Activated T-cell treated with anti-CD3 and anti-CD28 coated beads, Interleukin-2, amount 50 U/mL, for 1 hour (primary cell): Measurements from ENCODE around the gene REXO1.
"Not testable (repeated sequence)": the region's sequence is repeated elsewhere in the genome, so short reads cannot be mapped to it uniquely, and the experiment has no call there.

ENCODE experiments used
- DNase-seq: peaks from one replicate; pipeline ENCODE4 v3.0.0-alpha.2; 2020

REXO1 gene, protein sequence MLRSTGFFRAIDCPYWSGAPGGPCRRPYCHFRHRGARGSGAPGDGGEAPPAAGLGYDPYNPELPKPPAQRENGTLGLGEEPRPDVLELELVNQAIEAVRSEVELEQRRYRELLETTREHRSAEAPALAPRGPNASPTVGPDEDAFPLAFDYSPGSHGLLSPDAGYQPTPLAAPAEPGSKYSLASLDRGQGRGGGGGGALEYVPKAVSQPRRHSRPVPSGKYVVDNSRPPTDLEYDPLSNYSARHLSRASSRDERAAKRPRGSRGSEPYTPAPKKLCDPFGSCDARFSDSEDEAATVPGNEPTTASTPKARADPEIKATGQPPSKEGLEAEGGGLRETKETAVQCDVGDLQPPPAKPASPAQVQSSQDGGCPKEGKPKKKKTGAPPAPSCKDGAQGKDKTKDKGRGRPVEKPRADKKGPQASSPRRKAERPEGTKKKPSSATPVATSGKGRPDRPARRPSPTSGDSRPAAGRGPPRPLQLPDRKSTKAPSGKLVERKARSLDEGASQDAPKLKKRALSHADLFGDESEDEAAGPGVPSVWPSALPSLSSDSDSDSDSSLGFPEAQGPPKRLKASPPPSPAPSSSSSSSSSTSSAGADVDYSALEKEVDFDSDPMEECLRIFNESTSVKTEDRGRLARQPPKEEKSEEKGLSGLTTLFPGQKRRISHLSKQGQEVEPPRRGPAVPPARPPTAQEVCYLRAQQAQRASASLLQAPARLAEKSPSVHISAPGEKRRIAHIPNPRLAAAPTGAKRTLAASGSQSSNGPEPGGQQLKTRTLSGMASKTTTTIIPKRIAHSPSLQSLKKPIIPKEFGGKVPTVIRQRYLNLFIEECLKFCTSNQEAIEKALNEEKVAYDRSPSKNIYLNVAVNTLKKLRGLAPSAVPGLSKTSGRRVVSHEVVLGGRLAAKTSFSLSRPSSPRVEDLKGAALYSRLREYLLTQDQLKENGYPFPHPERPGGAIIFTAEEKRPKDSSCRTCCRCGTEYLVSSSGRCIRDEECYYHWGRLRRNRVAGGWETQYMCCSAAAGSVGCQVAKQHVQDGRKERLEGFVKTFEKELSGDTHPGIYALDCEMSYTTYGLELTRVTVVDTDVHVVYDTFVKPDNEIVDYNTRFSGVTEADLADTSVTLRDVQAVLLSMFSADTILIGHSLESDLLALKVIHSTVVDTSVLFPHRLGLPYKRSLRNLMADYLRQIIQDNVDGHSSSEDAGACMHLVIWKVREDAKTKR

GRCh38 chr19:1848399-1849131 lies at the start of gene REXO1:
REXO1 (minus strand) TSS chr19:1848483; CDS start chr19:1848358, 125 bp downstream.
- DNase-seq = peak; percentile 99

GRCh38 chr19:1896508-1896907 lies 48.2 kb upstream of the REXO1 start:
- DNase-seq = no peak

GRCh38 chr19:1893791-1894190 lies 45.5 kb upstream of the REXO1 start:
- no peak for DNase-seq

- DNase-seq = no peak
Observed at GRCh38 chr19:1889907-1890306, 41.6 kb upstream of the REXO1 start.

DNA sequence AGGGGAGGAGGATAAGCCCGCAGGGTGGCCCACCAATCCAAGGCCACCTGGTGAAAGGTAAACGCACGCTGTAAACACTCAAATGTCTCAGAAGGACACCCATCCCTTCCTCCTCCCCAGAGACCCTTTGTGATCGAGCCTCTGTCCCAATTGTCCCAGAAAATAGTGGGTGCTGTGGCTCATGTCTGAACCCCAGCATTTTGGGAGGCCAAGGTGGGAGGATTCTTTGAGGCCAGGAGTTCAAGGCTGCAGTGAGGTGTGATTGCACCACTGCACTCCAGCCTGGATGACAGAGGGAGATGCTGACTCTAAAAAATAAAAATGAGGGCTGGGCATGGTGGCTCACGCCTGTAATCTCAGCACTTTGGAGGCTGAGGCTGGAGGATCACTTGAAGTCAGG lies 40.1 kb upstream of the REXO1 start:
- DNase-seq = no peak

DNA sequence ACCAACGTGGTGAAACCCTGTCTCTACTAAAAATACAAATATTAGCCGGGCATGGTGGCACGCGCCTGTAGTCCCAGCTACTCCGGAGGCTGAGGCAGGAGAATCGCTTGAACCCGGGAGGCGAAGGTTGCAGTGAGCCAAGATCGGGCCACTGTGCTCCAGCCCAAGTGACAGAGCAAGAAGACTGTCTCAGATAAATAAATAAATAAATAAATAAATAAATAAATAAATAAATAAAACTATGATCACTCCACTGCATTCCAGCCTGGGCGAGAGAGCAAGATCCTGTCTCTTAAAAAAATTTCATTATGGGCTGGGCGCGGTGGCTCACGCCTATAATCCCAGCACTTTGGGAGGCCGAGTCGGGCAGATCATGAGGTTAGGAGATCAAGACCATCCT lies 38.1 kb upstream of the REXO1 start:
- not testable (repeated sequence) for DNase-seq

DNA sequence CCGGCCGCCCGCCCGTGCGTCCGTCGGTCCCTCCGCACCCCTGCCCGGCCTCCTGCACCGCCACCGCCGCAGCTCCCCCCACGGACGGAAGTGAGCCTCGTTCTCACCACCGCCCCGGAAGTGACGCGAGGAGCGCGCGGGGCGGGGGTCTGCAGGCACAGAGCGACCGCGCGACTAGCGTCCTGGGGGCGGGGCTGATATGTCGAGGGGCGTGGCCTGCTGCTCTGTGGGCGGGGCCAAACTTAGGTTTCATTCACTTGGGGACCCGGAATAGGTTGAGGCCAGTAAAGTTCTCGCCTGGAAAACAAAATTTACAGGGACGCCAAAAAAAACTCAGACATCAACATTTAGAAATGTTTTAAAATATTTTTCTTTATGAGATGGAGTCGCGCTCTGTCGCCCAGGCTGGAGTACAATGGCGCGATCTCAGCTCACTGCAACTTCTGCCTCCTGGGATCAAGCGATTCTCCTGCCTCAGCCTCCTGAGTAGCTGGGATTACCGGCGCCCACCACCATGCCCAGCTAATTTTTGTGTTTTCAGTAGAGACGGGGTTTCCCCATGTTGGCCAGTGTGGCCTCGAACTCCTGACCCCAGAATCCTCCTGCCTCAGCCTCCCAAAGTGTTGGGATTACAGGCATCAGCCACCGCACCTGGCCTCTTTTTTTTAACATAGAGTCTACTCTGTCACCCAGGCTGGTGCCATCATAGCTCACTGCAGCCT lies 37.3 kb upstream of the REXO1 start, which contains the start of gene ABHD17A:
Gene ABHD17A (minus strand): TSS at position 99 of the 722 bp plus-strand sequence. CDS start 3,930 bp downstream, outside the sequence.
- peak; percentile 97 for DNase-seq

- DNase-seq = peak; percentile 48
Observed at GRCh38 chr19:1884719-1885334, 36.5 kb upstream of the REXO1 start.

DNA sequence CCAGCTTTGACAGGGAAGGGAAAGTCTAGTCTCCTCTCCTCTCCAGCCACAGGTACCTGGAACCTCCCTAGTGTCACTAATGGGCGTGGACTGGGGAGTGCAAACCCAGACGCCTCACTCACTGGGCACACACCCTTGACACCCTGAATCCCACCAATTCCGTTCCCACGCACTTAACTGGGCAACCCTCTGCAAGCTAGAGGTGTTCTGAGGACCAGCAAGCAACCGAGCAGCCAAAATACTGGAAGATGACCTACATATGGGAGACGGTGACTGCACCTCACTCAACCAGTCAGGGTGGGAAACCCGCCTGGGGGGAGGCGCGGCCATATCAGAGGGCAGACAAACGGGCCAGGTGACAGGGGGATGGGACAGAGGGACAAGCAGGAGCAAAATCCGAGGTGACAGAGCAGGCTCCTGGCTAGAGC lies 36.0 kb upstream of the REXO1 start:
- DNase-seq = peak; percentile 74

DNA sequence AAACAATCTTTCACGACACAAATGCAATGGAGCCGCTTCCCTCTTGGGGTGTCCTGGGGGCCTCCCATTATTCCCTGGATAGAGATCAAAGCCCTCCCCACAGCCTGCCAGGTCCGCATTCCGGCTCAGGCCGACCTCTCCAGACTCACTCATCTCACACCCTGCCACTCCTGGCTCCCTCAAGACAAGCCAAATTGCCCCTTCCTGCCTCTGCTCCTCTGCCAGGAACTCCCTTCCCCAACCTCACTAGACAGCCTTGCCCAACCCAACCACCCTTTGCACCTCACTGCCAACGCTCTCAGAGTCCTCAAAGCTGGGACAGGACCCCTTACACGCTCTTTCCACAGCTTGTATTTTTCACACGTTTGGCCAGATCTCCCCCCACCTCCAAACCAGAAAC lies 35.5 kb upstream of the REXO1 start:
- no peak for DNase-seq

GRCh38 chr19:1882786-1883692 lies 34.8 kb upstream of the REXO1 start:
- DNase-seq = peak; percentile 59

GRCh38 chr19:1882089-1882785 lies 34.0 kb upstream of the REXO1 start:
- peak; percentile 79 for DNase-seq

GRCh38 chr19:1881393-1882088 lies 33.3 kb upstream of the REXO1 start:
- not testable (repeated sequence) for DNase-seq

GRCh38 chr19:1880611-1881392 lies 32.5 kb upstream of the REXO1 start:
- no peak for DNase-seq

DNA sequence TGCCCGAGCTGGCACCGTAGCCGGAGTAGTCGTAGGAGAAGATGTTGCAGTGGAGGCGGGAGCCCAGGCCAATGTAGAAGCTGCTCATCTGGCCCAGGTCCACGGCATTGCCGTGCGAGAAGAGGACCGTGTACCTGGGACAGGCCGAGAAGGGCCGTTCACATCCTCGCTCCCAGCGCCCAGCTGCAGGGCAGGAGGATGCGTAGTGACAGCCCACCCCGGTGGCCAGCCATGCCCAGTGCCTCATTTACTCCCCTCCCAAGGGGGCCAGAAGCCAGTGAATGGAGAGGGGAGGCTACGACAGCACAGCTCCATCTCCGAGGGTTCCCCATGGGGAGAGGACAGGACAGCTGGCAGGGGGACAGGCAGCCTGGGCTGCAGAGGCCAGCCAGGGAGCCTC lies 31.7 kb upstream of the REXO1 start:
- DNase-seq = not testable (repeated sequence)

DNA sequence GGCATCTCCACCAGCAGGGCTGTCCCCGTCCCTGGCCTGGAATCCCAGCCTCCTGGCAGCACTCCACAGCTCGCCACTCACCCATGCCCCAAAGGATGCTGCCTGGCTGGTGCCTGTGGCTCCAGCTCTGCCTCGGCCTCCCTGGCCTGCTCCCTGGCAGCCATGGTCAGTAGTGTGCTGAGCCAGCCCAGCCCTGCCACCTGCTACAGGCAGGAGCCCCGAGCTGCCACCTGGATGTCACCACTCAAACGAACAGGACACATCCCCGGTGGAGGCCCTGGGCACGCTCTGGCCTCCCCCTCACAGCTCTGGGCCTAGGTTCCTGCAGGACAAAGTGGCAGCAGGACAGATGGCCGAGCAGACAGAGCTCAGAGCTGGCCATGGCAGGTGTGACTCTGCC lies 30.3 kb upstream of the REXO1 start:
- DNase-seq = not testable (repeated sequence)

GRCh38 chr19:1877280-1877660 lies 29.0 kb upstream of the REXO1 start:
- not testable (repeated sequence) for DNase-seq
